OCI-LY1 (cell line): ENCODE results near the gene ARHGEF40.

Experiments
- H2AFZ ChIP-seq: fragments of 200-600 bp; sonication (generic), shearing (Covaris generic); 2 replicates; pipeline ENCODE4 v1.6.0; 2014; ENCODE audit warnings: antibody characterized with exemption, mild to moderate bottlenecking, low read length
- H3F3A ChIP-seq: fragments of 200-600 bp; sonication (generic), shearing (Covaris generic); 2 replicates; pipeline ENCODE4 v1.6.0; 2014; ENCODE audit warnings: mild to moderate bottlenecking, antibody characterized with exemption, low read length, moderate library complexity; ENCODE audit not compliant: insufficient read depth
- H3K27ac ChIP-seq: fragments of 200-600 bp; sonication (generic); 2 replicates; pipeline ENCODE4 v1.5.1; 2014; ENCODE audit warnings: low read length, mixed run types, mild to moderate bottlenecking, low read depth; ENCODE audit not compliant: poor library complexity, severe bottlenecking
- H3K27me3 ChIP-seq: fragments of 200-600 bp; sonication (generic); 2 replicates; pipeline ENCODE4 v1.6.0; 2014; ENCODE audit warnings: antibody characterized with exemption, mild to moderate bottlenecking, low read length, moderate library complexity; ENCODE audit not compliant: insufficient read depth
- H3K36me3 ChIP-seq: fragments of 200-600 bp; sonication (generic); 2 replicates; pipeline ENCODE4 v1.6.1; 2014; ENCODE audit warnings: mild to moderate bottlenecking, antibody characterized with exemption, low read length, moderate library complexity, mixed read lengths; ENCODE audit not compliant: insufficient read depth
- H3K4me1 ChIP-seq: fragments of 200-600 bp; sonication (generic); 2 replicates; pipeline ENCODE4 v1.5.1; 2014; ENCODE audit warnings: mild to moderate bottlenecking, low read length, moderate library complexity; ENCODE audit not compliant: insufficient read depth, severe bottlenecking
- H3K4me2 ChIP-seq: fragments of 200-600 bp; sonication (generic), shearing (Covaris generic); 2 replicates; pipeline ENCODE4 v1.6.1; 2014; ENCODE audit warnings: low read length
- H3K4me3 ChIP-seq: fragments of 200-600 bp; sonication (generic); 2 replicates; pipeline ENCODE4 v1.5.1; 2014; ENCODE audit warnings: low read length, low read depth, mild to moderate bottlenecking, mixed read lengths; ENCODE audit not compliant: poor library complexity, severe bottlenecking
- H3K79me2 ChIP-seq: fragments of 200-600 bp; shearing (Covaris generic); 2 replicates; pipeline ENCODE4 v1.6.1; 2016; ENCODE audit warnings: mixed run types, low read length, mixed read lengths; ENCODE audit not compliant: insufficient read depth
- H3K9ac ChIP-seq: fragments of 200-600 bp; sonication (generic), shearing (Covaris generic); 2 replicates; pipeline ENCODE4 v1.6.1; 2014; ENCODE audit warnings: mild to moderate bottlenecking, low read length, mixed read lengths
- H3K9me2 ChIP-seq: fragments of 200-600 bp; sonication (generic), shearing (Covaris generic); 2 replicates; pipeline ENCODE4 v1.6.1; 2014; ENCODE audit warnings: low read depth, mild to moderate bottlenecking, low read length, mixed read lengths
- H3K9me3 ChIP-seq: fragments of 200-600 bp; shearing (Covaris generic); 2 replicates; pipeline ENCODE4 v1.6.1; 2014; ENCODE audit warnings: low read length, mixed read lengths
- H4K20me1 ChIP-seq: fragments of 200-600 bp; sonication (generic), shearing (Covaris generic); 2 replicates; pipeline ENCODE4 v1.6.0; 2016; ENCODE audit warnings: mild to moderate bottlenecking, low read length; ENCODE audit not compliant: insufficient read depth
- EZH2 ChIP-seq: fragments of 200-600 bp; sonication (generic), shearing (Covaris generic); IDR thresholded peaks from 2 replicates; pipeline ENCODE4 v1.8.0; 2017; ENCODE audit warnings: borderline replicate concordance, mixed run types, mild to moderate bottlenecking, antibody characterized with exemption, low read length, moderate library complexity, mixed read lengths
- TF ChIP-seq, protein P1 (sequence below): fragments of 200-600 bp; sonication (generic), shearing (Covaris generic); IDR thresholded peaks from 2 replicates; pipeline ENCODE4 v1.5.1; 2017; ENCODE audit warnings: mild to moderate bottlenecking, antibody characterized with exemption, low read length, moderate library complexity, mixed read lengths

The ARHGEF40 gene

DNA sequence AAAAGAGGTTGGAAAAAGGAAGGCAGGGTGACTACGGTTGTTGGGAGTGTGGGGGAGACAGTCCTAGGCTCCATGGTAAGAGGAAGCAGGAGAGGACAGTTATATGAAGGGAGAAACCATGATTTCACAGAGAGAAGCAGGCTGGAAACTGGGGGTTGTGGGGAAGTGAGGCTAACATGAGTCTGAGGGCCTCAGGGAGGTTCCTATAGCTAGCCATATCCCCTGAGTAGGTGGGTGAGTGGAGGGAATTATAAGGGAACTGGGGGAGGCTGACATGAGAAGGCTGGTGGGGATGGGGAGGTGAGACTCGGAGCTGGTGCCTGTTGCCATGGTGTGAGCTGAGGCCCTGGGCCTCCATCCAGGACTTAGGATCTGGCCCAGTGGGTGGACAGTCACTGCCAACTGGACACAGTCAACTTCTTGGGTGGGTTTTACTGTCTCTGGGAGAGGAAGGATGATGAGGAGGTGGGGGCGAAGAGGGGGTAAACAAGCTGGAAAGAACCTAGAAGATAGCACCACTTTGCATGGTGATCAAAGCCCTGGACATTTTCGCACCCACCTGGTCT lies 36.9 kb upstream of the ARHGEF40 start:
- no peak for TF ChIP-seq EZH2
- TF ChIP-seq, protein P1, sequence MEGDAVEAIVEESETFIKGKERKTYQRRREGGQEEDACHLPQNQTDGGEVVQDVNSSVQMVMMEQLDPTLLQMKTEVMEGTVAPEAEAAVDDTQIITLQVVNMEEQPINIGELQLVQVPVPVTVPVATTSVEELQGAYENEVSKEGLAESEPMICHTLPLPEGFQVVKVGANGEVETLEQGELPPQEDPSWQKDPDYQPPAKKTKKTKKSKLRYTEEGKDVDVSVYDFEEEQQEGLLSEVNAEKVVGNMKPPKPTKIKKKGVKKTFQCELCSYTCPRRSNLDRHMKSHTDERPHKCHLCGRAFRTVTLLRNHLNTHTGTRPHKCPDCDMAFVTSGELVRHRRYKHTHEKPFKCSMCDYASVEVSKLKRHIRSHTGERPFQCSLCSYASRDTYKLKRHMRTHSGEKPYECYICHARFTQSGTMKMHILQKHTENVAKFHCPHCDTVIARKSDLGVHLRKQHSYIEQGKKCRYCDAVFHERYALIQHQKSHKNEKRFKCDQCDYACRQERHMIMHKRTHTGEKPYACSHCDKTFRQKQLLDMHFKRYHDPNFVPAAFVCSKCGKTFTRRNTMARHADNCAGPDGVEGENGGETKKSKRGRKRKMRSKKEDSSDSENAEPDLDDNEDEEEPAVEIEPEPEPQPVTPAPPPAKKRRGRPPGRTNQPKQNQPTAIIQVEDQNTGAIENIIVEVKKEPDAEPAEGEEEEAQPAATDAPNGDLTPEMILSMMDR: no peak
- Histone ChIP-seq H3K27me3 (no peaks in the 10 kb centered on the region), H3K4me3 (no peak overlapping the region)

DNA sequence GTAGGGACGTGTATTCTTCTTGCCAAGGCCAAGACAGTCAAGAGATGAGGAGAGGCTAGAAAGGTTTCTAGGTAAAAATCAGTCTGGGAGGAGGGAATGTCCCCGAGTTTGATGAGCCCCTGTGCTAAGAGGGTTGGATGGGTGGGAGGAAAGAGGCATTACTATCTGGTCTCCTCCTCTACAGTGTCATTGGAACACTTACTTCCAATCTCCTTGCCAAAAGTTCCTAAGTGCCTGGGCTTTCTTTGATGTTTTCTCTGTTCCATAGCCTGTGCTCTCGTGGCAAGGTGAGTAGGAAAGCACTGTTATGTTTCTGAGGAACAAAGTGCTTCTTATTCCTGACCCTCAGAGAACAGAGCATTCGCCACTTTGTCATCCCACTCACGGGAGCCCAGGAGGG lies 35.4 kb upstream of the ARHGEF40 start, which contains the start of gene RNASE13:
RNASE13 (minus strand) TSS at position 101 of the 400 bp plus-strand sequence. CDS start 519 bp downstream, outside the sequence.
- no peak within 1 kb of the TSS for H3K27ac ChIP-seq
- no peak within 1 kb of the TSS for H3K9ac ChIP-seq
- no peaks in the 10 kb centered on the region for H4K20me1 ChIP-seq
- no peaks in the 10 kb centered on the region for H3K27me3 ChIP-seq
- TF ChIP-seq EZH2: no peak
- TF ChIP-seq, protein P1: no peak
- no peaks in the 10 kb centered on the region for H3F3A ChIP-seq
- H3K9me3 ChIP-seq: no peaks in the 10 kb centered on the region
- no peaks in the 10 kb centered on the region for H3K4me1 ChIP-seq
- H3K79me2 ChIP-seq: no peaks in the 10 kb centered on the region
- no peak within 1 kb of the TSS for H3K4me2 ChIP-seq
- no peaks in the 10 kb centered on the region for H3K36me3 ChIP-seq
- no peaks in the 10 kb centered on the region for H3K9me2 ChIP-seq
- H3K4me3 ChIP-seq: no peak within 1 kb of the TSS
- H2AFZ ChIP-seq: no peak within 1 kb of the TSS

More for the DNA sequence above, 36.9 kb upstream of the ARHGEF40 start:
- H2AFZ ChIP-seq: no peak overlapping the region
- H3K36me3 ChIP-seq: no peaks in the 10 kb centered on the region
- no peaks in the 10 kb centered on the region for H3F3A ChIP-seq
- H3K27ac ChIP-seq: no peak overlapping the region
- H3K79me2 ChIP-seq: no peaks in the 10 kb centered on the region
- H3K9me2 ChIP-seq: no peaks in the 10 kb centered on the region
- no peak overlapping the region for H3K9ac ChIP-seq
- H4K20me1 ChIP-seq: no peaks in the 10 kb centered on the region
- no peaks in the 10 kb centered on the region for H3K9me3 ChIP-seq
- H3K4me2 ChIP-seq: no peak overlapping the region
- no peaks in the 10 kb centered on the region for H3K4me1 ChIP-seq

DNA sequence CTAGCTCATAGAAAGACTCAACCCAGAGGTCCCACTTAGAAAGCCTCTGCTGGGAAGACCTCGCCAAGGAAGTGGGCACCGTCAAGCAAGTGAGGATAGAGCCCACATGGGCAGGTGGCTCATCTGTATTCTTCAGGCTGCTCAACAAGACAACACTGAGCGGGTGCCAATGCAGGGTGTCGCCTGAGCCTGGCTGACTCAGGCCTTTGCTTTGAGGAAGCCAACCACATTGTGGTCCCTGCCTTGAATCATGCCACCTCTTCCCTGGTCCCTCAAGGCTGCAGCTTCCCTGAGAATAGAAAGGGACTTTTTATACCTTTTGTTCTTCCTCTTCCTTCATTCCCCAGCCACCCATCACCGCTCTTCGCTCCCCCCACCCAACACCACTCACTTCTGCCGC lies 33.4 kb upstream of the ARHGEF40 start:
- no peaks in the 10 kb centered on the region for H3K9me2 ChIP-seq

More for the DNA sequence above, 33.4 kb upstream of the ARHGEF40 start:
- no peak overlapping the region for H3K27ac ChIP-seq
- H3K4me1 ChIP-seq: no peaks in the 10 kb centered on the region
- no peaks in the 10 kb centered on the region for H3K27me3 ChIP-seq
- H3K4me2 ChIP-seq: no peak overlapping the region
- no peaks in the 10 kb centered on the region for H3F3A ChIP-seq
- no peak overlapping the region for H2AFZ ChIP-seq
- H3K36me3 ChIP-seq: no peaks in the 10 kb centered on the region
- no peaks in the 10 kb centered on the region for H4K20me1 ChIP-seq
- TF ChIP-seq, protein P1: no peak
- no peak for TF ChIP-seq EZH2
- no peak overlapping the region for H3K4me3 ChIP-seq
- H3K9ac ChIP-seq: no peak overlapping the region
- no peaks in the 10 kb centered on the region for H3K9me3 ChIP-seq
- no peaks in the 10 kb centered on the region for H3K79me2 ChIP-seq
